NB4 (cell line): ENCODE data around the gene ZMIZ2.

Source experiments
- CTCF ChIP-seq: IDR thresholded peaks from one replicate; pipeline ENCODE4 v1.5.1; 2012; ENCODE audit warnings: low read depth, low read length
- POLR2A ChIP-seq: IDR thresholded peaks from 2 replicates; pipeline ENCODE4 v1.6.1; 2011; ENCODE audit warnings: mild to moderate bottlenecking; ENCODE audit not compliant: insufficient read length; ENCODE audit errors: extremely low read depth

- TF ChIP-seq CTCF (no peak), POLR2A (no peak)
Observed at GRCh38 chr7:44764665-44765578, 16.3 kb downstream of the ZMIZ2 start.
